Stimulated activated CD8-positive, alpha-beta memory T cell treated with anti-CD3 and anti-CD28 coated beads, Interleukin-15, amount 100 ng/mL, for 24 hours (primary cell): ENCODE results near the gene TARS3.

Experiments used
- DNase-seq: peaks from one replicate; pipeline ENCODE4 v3.0.0-alpha.2; 2020; ENCODE audit warnings: low read depth

The TARS3 gene

GRCh38 chr15:101698314-101698713 lies 26.0 kb downstream of the TARS3 start:
- DNase-seq: no peak

- DNase-seq: no peak
Measured at GRCh38 chr15:101697488-101697887, 26.8 kb downstream of the TARS3 start.

GRCh38 chr15:101696829-101697228 lies 27.4 kb downstream of the TARS3 start:
- no peak for DNase-seq

- DNase-seq: no peak
Measured at GRCh38 chr15:101694261-101694660, 30.0 kb downstream of the TARS3 start.

GRCh38 chr15:101692801-101693598 lies 31.3 kb downstream of the TARS3 start:
- no peak for DNase-seq

GRCh38 chr15:101689901-101690300 lies 34.4 kb downstream of the TARS3 start:
- no peak for DNase-seq

- DNase-seq: no peak
Measured at GRCh38 chr15:101686718-101687117, 37.6 kb downstream of the TARS3 start.

- DNase-seq: no peak
Measured at GRCh38 chr15:101684877-101685276, 39.4 kb downstream of the TARS3 start.

GRCh38 chr15:101684384-101684783 lies 39.9 kb downstream of the TARS3 start:
- DNase-seq: no peak

- DNase-seq: no peak
Measured at GRCh38 chr15:101679806-101680205, 44.5 kb downstream of the TARS3 start.

- DNase-seq: no peak
Measured at GRCh38 chr15:101676921-101677329, 47.3 kb downstream of the TARS3 start.

GRCh38 chr15:101675796-101676582 lies 48.3 kb downstream of the TARS3 start:
- DNase-seq: no peak

- no peak for DNase-seq
Measured at GRCh38 chr15:101675015-101675414, 49.3 kb downstream of the TARS3 start.

GRCh38 chr15:101672298-101672697 lies 52.0 kb downstream of the TARS3 start:
- no peak for DNase-seq

GRCh38 chr15:101669744-101670143 lies 54.5 kb downstream of the TARS3 start:
- no peak for DNase-seq

GRCh38 chr15:101667881-101668280 lies 56.4 kb downstream of the TARS3 start:
- DNase-seq: no peak

GRCh38 chr15:101664303-101664913 lies 59.9 kb downstream of the TARS3 start:
- DNase-seq: no peak

GRCh38 chr15:101662203-101662602 lies 62.1 kb downstream of the TARS3 start:
- no peak for DNase-seq

GRCh38 chr15:101660005-101660404 lies 64.3 kb downstream of the TARS3 start:
- DNase-seq: no peak

- DNase-seq: no peak
Measured at GRCh38 chr15:101657968-101658784, 66.1 kb downstream of the TARS3 start.

GRCh38 chr15:101657171-101657570 lies 67.1 kb downstream of the TARS3 start:
- no peak for DNase-seq
